Activated CD4-positive, alpha-beta T cell treated with anti-CD3 and anti-CD28 coated beads, Interleukin-2, Interleukin-6, amounts not matched to agents 100 ng/mL and 50 ng/mL, durations not matched to agents 16 hours and 8 hours (primary cell): ENCODE measurements around the gene UNC45A.
"Not testable (repeated sequence)": the region's sequence is repeated elsewhere in the genome, so short reads cannot be mapped to it uniquely, and the experiment has no call there.

Experiments
- DNase-seq: peaks from one replicate; pipeline ENCODE4 v3.0.0-alpha.2; 2020

The UNC45A gene

GRCh38 chr15:90934949-90935751 lies at the start of gene UNC45A:
UNC45A (plus strand) TSS chr15:90935285; CDS start chr15:90935325, 40 bp downstream.
- peak; percentile 97 for DNase-seq

- DNase-seq: peak; percentile 88
Observed at GRCh38 chr15:90885432-90886290, 49.4 kb upstream of the UNC45A start.

GRCh38 chr15:90886291-90886614 lies 48.8 kb upstream of the UNC45A start:
- DNase-seq: no peak

GRCh38 chr15:90887037-90887481 lies 48.0 kb upstream of the UNC45A start:
- DNase-seq: no peak

GRCh38 chr15:90889313-90889730 lies 45.8 kb upstream of the UNC45A start:
- no peak for DNase-seq

GRCh38 chr15:90889736-90890456 lies 45.2 kb upstream of the UNC45A start:
- DNase-seq: no peak

GRCh38 chr15:90890839-90891238 lies 44.2 kb upstream of the UNC45A start:
- no peak for DNase-seq

GRCh38 chr15:90891346-90891949 lies 43.6 kb upstream of the UNC45A start:
- DNase-seq: no peak

- no peak for DNase-seq
Observed at GRCh38 chr15:90892023-90892422, 43.1 kb upstream of the UNC45A start.

- DNase-seq: no peak
Observed at GRCh38 chr15:90892498-90893174, 42.4 kb upstream of the UNC45A start.

- no peak for DNase-seq
Observed at GRCh38 chr15:90893175-90894090, 41.7 kb upstream of the UNC45A start.

GRCh38 chr15:90895571-90896117 lies 39.4 kb upstream of the UNC45A start:
- DNase-seq: no peak

GRCh38 chr15:90897131-90897655 lies 37.9 kb upstream of the UNC45A start:
- DNase-seq: not testable (repeated sequence)

- DNase-seq: no peak
Observed at GRCh38 chr15:90901175-90902039, 33.7 kb upstream of the UNC45A start.

GRCh38 chr15:90902040-90902839 lies 32.8 kb upstream of the UNC45A start:
- DNase-seq: peak; percentile 81

- peak; percentile 83 for DNase-seq
Observed at GRCh38 chr15:90902840-90903732, 32.0 kb upstream of the UNC45A start, which contains the start of gene MAN2A2. MAN2A2 (plus strand) TSS chr15:90903302; CDS start chr15:90904208, 906 bp downstream.
